ENCODE results near the gene IGHMBP2. TPM values are rescaled to one million over a fixed set of nuclear protein-coding genes. Genes with fewer than 3 reads are reported as not detected.

IGHMBP2 gene
- total and polyA plus RNA-seq, 2 of the 8 experiments (the other 6 are each of a cell fraction or from before 2014, with no cell fraction given), result 8.4 to 17.6 TPM

DNA sequence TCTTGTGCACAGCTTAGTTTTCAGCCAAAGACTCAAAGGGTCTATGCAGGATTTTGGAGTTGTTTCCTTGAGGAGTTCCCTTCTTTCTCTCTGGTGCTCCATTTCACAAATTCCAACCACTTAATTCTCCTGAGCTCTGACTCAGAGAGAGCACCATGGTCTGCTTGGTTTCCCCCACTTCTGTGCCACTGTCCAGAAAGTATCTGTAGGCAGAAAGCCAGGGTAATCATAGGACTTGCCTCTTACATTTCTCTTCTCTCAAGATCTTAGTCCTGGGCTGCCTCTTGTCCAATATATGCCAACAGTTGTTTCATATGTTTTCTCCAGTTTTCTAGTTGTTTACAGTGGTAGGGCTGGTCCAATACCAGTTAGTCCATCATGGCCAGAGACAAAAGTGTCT is 83.5 kb downstream of the IGHMBP2 start:
- H2BK120ac ChIP-seq (replicated peaks; ENCODE audit: low read depth, low read length), result no peak overlapping the region
- no peak overlapping the region for H2BK20ac ChIP-seq (ENCODE audit: low read length)
- H4K8ac ChIP-seq (ENCODE audit: extremely low read depth, insufficient read depth, low read length), result no peak overlapping the region
- no peak overlapping the region for H3K4me2 ChIP-seq (ENCODE audit: insufficient read depth in 1 of 2, low read depth in 2 of 2, low read length in 2 of 2)
- no peaks in the 10 kb centered on the region for H3K36me3 ChIP-seq (ENCODE audit: control insufficient read depth in 2 of 4, insufficient read depth in 4 of 4, low read length in 3 of 4)
- no peak overlapping the region for H4K5ac ChIP-seq (ENCODE audit: insufficient read length, low read depth, low read length)
- H3K23me2 ChIP-seq (ENCODE audit: low read depth, low read length), result no peaks in the 10 kb centered on the region
- no peak overlapping the region for H3K4ac ChIP-seq (replicated peaks; ENCODE audit: insufficient read length, low read depth, low read length)
- H3K56ac ChIP-seq (replicated peaks; ENCODE audit: insufficient read length, low read depth, low read length), result no peak overlapping the region
- no peak overlapping the region for H3K4me3 ChIP-seq (ENCODE audit: extremely low read depth in 1 of 4, insufficient read depth in 2 of 4, low read depth in 3 of 4, low read length in 4 of 4)
- no peak for TF ChIP-seq CBX5 (IDR thresholded peaks at IDR 0.05; ENCODE audit: low read depth, low read length)
- no peak for TF ChIP-seq MAFK (IDR thresholded peaks at IDR 0.05; ENCODE audit: low read depth, low read length)
- no peak overlapping the region for H2BK5ac ChIP-seq (ENCODE audit: low read depth, low read length)
- ChIA-PET POLR2A (ENCODE audit: partially characterized antibody) (no interaction called here), CTCF (ENCODE audit: partially characterized antibody) (interaction anchor here (0.7 to 1.6 kb wide), 2 partner anchors 14 to 15 kb away, joined by 3 to 5 read pairs; no protein-coding TSS in a partner anchor)
- no peaks in the 10 kb centered on the region for H3K79me2 ChIP-seq (ENCODE audit: control insufficient read depth in 1 of 2, insufficient read depth in 2 of 2, low read length in 2 of 2)
- H3K9me3 ChIP-seq (ENCODE audit: insufficient read depth in 2 of 2, low read depth in 1 of 2, low read length in 1 of 2), result peaks cover 0 to 4% of the 10 kb centered on the region in 2 experiments; a peak in 1 of 4 replicates
- H3K18ac ChIP-seq (ENCODE audit: extremely low read depth, low read length), result no peak overlapping the region
- H3K27me3 ChIP-seq (replicated peaks in 1 of 4; ENCODE audit: control insufficient read depth in 3 of 4, extremely low read depth in 1 of 4, insufficient read depth in 3 of 4, low read length in 3 of 4), result no peaks in the 10 kb centered on the region
- no peaks in the 10 kb centered on the region for H3K4me1 ChIP-seq (replicated peaks in 1 of 4; ENCODE audit: control insufficient read depth in 3 of 4, insufficient read depth in 4 of 4, low read length in 3 of 4)
- FAIRE-seq, result no peak
- H2AFZ ChIP-seq (ENCODE audit: low read length), result no peak overlapping the region
- no peak overlapping the region for H4K91ac ChIP-seq (replicated peaks; ENCODE audit: insufficient read length, low read length)
- H2AK5ac ChIP-seq (ENCODE audit: low read depth, low read length), result no peak overlapping the region
- H3K14ac ChIP-seq (ENCODE audit: insufficient read length), result no peak overlapping the region
- no peak overlapping the region for H2BK12ac ChIP-seq (ENCODE audit: low read depth, low read length)
- no peak overlapping the region for H2BK15ac ChIP-seq (ENCODE audit: low read length)
- no peak overlapping the region for H3K27ac ChIP-seq (ENCODE audit: low read depth, low read length)
- H4K20me1 ChIP-seq (replicated peaks in 1 of 2; ENCODE audit: control insufficient read depth in 1 of 2, insufficient read depth in 2 of 2, low read length in 2 of 2), result no peaks in the 10 kb centered on the region
- no peak overlapping the region for H3K23ac ChIP-seq (ENCODE audit: insufficient read length)
- H3K79me1 ChIP-seq (ENCODE audit: low read depth, low read length), result no peaks in the 10 kb centered on the region
- no peak overlapping the region for H3K9ac ChIP-seq (replicated peaks in 1 of 4; ENCODE audit: extremely low read depth in 1 of 4, low read depth in 3 of 4, low read length in 3 of 4)
- DNase-seq (ENCODE audit: low read depth in 1 of 2, low spot score in 2 of 2), result no peak

Measured in H1 (cell line).